Measurements from ENCODE around the gene PTPN3.

DNA sequence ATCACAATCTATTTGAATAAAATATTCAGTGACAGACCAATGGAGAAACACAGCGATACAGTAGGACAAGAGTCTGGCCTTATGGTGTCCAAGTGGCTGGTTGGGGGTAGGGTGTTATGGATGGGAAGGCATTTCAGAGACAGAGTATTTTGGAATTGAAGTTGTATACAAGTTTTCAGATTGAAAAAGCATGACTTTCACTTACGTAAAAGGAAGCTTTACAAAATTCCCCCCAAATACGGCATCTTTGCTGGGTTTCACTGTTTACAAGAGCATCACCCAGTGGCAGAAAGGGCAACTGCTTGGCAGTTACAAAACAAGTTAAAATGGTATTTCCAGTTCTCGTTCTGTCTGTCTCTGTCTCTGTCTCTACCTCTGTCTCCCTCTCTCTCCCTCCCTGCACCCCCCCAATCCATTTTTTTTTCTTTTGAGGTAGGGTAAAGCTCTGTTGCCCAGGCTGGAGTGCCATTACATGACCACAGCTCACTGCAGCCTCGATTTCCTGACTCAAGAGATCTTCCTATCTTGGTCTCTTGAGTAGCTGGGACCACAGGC is 86.2 kb downstream of the PTPN3 start:
- TF ChIP-seq, protein P1, sequence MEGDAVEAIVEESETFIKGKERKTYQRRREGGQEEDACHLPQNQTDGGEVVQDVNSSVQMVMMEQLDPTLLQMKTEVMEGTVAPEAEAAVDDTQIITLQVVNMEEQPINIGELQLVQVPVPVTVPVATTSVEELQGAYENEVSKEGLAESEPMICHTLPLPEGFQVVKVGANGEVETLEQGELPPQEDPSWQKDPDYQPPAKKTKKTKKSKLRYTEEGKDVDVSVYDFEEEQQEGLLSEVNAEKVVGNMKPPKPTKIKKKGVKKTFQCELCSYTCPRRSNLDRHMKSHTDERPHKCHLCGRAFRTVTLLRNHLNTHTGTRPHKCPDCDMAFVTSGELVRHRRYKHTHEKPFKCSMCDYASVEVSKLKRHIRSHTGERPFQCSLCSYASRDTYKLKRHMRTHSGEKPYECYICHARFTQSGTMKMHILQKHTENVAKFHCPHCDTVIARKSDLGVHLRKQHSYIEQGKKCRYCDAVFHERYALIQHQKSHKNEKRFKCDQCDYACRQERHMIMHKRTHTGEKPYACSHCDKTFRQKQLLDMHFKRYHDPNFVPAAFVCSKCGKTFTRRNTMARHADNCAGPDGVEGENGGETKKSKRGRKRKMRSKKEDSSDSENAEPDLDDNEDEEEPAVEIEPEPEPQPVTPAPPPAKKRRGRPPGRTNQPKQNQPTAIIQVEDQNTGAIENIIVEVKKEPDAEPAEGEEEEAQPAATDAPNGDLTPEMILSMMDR (IDR thresholded peaks at IDR 0.05) = peak in 2 of 4 experiments; percentile 34 to 61
- TF ChIP-seq POLR2A (IDR thresholded peaks at IDR 0.05) (no peak), POLR2AphosphoS5 (IDR thresholded peaks at IDR 0.05) (no peak)
